NCI-H510A treated with DMSO at 0.1 percent for 48 hours (cell line): Measurements from ENCODE around the gene HEPACAM.

ENCODE experiments used
- DNase-seq: peaks from one replicate; lab custom pipeline; 2025; lab: John Stamatoyannopoulos, UW

The HEPACAM gene

DNA sequence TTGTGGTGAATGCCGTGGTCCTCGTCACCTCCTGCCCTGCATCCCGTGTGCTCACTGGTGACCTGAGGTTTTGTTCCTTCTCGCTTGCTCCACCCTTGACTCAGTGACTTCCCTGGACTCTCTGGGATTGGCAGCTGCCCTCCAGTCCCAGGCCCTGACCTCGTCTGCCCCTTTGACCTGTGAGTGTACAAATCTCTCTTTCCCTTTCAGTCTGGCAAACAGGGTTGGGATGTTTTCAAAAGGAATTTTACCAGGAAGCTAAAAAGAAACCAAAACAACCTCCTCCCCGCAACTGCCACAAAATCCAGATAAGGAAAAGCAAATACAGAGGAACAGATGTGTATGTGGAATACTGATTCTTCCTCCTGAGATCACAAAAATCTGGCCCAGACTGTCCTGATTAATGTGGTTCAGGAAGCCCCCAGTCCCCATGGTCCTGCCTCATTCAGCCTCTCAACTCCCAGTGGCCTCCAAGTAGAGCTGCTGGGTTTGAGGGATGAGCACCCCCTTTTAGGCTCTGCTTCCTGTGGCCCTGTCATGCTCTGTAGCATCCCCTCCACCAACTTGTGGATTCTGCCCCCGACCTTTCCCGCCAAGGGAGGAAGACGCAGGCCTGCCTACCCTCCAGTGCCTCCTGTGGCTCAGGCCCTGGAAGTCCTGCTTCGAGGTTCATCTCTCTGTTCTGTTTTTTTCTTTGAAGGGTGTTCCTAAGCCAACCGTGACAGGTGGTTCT, 53.3 kb downstream of the HEPACAM start:
- no peak for DNase-seq

DNA sequence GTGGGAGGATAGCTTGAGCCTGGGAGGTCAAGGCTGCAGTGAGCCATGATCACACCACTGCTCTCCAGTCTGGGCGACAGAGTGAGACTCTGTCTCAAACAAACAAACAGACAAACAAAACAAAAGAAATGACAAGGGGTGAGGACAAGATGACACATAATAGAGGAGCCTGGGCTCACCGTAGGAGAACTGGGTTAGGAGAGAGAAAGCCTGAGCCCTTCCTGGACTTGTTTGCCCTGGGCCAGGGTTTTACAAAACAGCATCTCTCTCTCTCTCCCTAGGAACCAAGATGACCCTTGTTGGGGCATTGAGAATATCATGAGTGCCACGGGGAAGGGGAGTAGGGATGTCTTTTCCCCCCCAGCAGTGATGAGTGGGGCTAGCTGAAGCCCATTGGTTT, 54.9 kb downstream of the HEPACAM start:
- no peak for DNase-seq

DNA sequence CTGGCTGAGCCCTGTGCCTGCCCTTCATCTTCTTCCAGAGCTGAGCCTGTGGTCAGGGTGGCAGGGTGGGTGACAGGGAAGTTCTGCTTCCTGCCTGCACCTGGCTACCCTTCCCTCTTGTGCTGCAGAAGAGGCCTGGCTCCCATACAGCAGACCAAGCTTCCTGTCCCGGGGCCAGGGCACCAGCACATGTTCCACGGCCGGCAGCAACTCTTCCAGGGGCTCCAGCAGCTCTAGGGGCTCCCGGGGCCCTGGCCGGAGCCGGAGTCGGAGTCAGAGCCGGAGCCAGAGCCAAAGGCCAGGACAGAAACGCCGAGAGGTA, 55.6 kb downstream of the HEPACAM start:
- no peak for DNase-seq

DNA sequence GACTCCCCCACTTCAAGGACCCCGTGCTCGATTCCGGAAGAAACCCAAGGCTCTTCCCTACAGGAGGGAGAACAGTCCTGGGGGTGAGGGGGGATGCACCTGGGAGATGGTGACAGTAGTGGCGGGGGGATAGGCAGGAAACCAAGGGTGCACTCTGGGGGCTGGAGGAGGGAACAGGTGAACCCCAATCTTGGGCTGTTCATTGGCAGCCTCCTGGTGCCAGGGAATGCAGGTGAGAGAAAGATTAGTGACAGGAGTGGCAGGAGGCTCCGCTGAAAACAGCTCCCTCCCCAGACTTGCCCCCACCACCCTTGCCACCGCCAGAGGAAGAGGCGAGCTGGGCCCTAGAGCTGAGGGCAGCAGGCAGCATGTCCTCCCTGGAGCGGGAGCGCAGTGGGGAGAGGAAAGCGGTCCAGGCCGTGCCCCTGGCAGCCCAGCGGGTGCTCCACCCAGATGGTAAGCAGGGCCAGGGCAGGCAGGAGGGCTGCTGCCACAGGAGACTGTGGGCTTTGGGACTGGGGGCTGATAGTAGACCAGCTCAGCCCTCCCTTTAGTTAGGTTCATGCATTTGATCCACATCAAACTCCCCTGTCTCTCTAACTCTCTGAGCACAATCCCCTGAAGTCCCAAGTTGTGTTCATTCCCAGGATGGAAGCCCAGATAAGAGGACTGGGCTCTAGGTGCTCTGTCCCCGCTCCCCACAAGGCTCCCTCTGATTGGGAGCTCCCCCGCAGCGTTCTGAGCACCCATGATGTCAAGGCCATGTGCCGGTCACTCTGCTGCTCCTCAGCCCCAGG, 56.2 kb downstream of the HEPACAM start:
- no peak for DNase-seq

DNA sequence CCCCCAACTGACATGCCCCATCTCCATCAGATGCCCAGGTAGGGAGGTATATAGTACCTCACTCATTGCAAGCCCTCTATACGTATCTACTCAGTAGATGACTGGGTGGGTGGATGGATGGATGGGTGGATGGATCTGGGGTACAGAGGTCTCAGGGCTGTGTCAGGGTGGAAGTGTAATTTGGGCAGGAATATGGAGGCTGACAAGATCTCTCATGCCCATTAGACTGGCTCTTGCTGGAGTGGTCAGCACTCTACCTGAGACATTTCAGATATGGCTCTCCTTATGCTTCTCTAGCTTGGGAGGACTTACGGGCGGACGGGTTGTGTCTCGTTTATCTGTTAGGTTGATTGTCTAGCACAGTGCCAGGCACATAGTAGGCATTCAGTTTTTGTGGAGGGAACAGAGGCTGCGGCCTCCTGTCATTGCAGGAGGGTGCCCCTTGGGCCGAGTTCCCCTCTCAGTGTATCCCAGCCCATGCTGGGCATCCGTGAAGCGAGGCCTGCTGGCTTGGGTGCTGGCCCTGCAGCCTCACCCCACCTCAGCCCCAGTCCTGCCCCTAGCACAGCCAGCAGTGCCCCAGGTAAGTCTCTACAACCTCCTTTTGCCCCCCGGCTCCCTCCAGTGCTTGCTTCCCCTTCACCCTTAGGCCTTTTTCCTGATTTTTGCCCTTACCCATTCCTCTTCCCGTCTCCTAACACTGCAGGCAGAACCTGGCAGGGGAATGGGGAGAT, 56.9 kb downstream of the HEPACAM start:
- no peak for DNase-seq

DNA sequence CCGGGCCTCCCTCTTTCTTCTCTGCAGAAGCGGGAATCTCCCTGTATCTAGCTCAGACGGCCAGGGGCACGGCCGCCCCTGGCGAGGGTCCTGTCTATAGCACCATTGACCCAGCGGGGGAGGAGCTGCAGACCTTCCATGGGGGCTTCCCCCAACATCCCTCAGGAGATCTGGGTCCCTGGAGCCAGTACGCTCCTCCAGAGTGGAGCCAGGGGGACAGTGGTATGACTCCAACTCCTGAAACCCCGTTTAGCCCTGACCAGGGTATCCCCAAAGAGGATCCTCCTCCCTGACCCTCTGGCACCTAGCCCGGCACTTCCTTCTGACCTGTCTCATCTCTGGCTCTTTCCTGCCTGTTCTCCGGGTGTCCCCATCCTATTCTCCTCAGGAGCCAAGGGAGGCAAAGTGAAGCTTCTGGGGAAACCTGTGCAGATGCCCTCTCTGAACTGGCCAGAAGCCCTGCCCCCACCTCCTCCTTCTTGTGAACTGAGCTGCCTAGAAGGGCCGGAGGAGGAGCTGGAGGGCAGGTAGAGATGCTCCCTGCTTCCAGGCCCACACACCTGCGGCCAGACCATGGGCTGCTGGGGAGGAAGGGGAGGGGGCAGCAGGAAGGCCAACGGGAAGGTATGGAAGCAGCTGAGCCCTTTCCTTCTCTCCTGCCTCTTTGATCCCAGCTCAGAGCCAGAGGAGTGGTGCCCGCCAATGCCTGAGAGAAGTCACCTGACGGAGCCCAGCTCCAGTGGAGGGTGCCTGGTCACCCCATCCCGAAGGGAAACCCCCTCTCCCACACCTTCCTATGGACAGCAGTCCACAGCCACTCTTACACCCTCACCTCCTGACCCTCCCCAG, 57.7 kb downstream of the HEPACAM start:
- DNase-seq, result no peak

DNA sequence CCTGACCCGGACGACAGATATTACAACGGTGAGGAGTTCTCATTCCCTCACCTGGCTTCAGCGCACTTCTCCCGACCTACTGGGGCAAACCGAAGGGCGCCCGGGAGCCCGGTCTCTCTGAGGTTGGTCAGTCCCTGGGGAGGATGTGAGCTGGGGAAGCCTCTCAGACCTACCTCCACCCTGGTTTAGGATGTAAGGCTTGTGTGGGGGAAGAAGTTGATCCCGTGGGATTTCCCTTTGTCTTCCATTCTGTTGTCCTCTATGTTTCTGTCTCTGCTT, 58.3 kb downstream of the HEPACAM start:
- no peak for DNase-seq

DNA sequence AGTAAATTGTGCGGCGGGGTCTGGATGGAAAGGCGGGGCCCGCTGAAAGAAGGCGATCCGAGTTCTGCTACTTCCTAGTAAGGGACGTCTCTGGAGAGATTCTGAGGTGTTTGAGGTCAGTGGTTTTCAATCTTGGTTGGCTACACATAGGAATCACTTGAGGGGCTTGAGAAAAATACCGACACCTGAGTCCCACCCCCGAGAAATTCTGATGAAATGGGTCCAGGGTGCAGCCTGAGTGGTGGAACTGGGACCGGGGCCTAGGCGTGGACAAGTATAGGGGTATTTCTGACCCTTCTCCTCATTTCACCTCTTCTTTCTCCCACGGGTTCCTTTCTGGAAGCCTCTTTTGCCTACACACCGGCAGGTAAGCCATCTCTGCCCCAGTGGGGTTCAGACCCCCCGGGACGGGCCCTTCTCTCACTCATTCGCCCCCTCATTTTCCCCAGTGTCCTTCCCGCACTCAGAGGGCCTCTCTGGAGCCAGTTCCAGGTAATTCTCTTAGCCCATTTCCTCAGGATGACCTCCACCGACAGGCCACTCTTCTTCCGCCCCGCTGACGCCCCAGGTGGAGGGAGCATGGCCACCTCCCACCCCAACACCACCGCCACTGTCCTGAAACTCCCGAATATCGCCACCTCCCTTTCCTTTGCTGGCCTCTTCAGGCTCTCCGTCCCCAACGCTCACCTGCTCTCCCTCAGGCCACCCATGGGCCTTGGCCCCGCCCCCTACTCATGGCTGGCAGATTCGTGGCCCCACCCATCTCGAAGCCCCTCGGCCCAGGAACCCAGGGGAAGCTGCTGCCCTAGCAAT, 58.8 kb downstream of the HEPACAM start:
- DNase-seq, result no peak

DNA sequence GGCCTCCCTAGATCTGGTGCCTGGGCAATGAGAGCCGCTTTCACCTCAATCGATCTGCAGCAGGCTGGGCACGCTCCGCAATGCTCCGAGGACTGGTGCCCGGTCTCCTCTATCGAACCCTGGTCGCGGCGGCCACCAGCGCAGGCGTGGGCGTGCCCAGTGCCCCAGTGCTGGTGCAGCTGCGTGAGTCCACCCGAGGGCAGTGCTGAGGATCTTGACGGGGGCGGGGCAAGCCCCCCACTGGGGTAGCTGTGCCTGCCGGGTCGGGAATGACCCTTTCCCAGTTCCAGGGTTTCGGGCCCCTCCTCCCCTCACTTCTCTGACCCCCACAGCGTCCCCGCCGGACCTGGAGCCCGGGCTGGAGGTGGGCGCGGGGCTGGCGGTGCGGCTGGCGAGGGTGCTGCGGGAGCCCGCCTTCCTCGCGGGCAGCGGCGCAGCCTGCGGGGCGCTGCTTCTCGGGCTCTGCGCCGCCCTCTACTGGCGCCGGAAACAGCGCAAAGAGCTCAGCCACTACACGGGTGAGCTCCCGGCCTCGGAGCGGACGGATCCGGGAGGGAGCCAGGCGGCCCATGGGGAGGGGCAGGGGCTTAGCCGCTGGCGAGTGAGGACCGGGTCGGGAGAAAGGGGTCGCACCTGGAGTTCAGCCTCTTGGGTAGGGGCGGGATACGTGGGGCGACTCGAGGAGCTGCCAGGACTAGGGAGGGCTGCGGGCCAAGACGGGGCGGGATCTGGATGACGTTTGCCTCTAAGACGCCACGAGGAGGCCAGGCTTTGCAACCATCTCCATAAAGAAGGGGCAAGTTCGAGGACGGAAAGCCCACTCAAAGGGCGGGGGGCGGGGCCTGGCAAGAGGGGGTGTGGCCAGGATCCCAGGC, 59.7 kb downstream of the HEPACAM start:
- no peak for DNase-seq

DNA sequence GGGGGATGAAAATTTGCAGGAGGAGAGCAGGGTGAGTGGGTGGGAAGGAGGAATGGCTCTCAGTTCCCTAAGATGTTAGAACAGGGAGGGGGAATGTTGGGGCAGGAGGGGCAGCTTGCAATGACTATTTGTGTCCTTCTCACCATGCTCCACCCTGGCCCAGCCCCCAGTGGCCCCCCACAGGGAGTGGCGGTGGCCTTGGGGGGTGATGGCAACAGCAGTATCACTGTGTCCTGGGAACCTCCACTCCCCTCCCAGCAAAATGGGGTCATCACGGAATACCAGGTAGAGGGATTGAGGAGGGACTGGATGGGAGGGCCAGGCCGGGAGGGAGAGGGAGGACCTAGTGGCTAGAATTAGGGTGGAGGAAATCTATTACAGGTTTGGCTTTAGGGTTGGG, 60.4 kb downstream of the HEPACAM start:
- DNase-seq, result no peak

DNA sequence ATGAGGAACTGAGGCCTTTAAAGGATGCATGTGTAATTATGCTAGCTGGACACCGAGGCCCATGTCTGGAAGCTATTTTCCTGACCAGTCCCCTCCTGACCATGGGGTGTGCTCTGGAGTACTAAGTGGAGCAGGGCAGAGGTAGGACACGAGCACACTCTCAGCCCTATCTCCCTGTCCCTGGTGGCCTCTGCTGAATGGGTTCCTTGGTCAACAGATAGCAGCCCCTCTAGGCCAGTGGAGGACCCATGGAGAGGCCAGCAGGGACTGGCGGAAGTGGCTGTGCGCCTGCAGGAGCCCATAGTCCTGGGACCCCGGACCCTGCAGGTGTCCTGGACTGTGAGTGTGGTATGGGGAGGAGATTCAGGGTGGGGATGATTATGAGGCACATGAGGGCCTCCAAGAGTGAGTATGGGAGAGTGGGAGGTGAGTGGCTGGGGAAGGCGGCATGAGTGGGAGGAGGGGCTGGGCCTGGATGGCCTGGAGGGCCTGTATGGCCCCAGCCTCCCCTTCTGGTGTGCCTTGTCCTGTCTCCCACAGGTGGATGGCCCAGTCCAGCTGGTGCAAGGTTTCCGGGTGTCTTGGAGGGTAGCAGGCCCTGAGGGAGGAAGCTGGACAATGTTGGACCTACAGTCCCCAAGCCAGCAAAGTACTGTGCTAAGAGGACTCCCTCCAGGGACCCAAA, 61.1 kb downstream of the HEPACAM start:
- no peak for DNase-seq

DNA sequence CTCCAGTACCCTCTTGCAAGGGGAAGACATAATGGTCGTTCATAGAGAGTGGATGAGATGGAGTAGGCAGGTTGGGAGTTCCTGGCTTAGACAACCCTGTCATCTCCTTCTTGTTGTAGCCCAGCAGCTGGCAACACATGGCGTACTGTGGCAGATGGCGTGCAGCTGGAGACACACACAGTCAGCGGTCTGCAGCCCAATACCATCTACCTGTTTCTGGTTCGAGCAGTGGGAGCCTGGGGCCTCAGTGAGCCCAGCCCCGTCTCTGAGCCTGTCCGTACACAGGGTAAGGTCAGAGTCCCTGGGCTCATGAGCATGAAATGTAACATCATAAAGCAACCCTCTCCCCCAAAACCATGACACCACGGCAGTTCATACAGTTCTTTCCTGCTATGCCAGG, 61.9 kb downstream of the HEPACAM start:
- no peak for DNase-seq

DNA sequence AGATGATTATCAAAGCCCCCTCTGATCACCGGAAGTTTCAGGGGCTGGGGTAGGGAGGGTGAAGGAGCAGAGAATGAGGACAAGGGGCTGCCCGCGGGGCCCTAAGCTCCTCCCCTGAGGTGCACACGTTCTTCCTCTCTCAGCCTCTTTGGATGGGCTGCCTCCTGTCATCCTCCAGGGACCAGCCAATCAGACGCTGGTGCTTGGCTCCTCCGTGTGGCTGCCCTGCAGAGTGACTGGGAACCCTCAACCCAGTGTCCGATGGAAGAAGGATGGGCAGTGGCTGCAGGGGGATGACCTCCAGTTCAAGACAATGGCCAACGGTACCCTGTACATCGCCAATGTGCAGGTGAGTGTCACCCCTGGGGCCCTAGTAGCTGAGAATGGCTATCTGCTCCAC, 63.1 kb downstream of the HEPACAM start:
- DNase-seq, result no peak

DNA sequence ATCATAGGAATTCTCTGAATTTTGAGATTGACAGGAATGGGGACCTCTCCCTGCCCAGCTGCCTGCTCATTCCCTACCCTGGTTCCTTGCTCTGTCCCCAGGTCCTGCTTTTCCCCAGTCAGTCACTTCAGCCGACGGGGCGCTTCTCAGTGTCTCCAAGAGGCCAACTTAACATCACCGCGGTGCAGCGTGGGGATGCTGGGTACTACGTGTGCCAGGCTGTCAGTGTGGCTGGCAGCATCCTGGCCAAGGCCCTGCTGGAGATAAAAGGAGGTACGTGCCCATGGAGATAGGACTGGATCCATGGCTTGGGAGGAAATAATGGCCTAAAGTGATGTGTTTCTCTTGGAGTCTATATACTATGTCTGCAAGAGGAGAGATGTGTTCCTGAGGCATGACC, 63.6 kb downstream of the HEPACAM start:
- no peak for DNase-seq

DNA sequence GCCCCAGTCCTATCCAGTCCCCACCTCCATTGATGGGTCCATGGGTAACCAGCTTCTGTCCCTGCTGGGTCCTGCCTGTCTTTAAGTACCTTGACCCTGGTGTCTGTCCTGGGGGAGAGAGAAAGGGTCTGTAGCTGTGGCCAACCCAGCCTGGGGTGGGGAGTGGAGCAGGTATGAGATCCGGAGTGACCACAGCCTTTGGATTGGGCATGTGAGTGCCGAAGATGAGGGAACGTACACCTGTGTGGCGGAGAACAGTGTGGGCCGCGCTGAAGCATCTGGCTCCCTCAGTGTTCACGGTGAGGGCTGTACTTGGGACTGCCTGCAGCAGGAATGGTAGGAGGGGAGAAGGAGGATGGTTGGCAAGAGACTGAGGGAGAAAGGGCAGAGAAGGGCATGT, 65.4 kb downstream of the HEPACAM start:
- no peak for DNase-seq

DNA sequence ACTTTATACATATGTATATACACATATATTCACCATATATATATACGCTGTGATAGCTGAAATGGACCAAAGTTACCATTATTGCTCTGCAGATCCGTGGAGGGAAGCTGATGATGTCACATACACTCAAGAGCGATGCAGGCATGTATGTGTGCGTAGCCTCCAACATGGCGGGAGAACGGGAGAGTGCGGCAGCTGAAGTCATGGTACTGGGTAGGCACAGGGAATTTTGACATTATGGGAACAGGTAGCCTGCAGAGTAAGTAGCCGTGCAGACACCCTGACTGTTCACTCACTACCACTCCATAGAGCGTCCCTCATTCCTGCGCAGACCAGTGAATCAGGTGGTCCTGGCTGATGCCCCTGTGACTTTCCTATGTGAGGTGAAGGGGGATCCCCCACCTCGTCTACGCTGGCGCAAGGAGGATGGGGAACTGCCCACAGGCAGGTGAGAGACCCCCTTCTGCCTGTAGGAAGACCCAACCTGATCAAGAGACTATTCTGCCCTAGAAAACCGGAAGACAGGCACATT, 65.9 kb downstream of the HEPACAM start:
- no peak for DNase-seq

DNA sequence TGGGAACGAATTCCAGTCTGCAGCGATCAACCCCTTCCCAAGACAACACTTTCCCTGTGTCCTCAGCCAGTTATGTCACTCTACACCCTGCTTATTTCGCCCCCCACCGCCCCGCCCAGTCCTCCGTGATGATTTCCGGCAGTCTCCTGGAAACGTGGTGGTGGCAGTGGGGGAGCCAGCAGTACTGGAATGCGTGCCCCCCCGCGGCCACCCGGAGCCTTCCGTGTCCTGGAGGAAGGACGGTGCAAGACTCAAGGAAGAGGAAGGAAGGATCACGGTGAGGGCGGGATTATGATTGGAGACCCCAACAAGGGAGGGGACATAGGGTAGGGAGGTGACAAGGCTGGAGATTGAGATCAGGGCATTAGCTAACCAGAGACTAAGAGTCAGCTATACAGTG, 66.5 kb downstream of the HEPACAM start:
- no peak for DNase-seq
